AG20443 (cell line): ENCODE data around the gene DUT.

Experiments
- DNase-seq: peaks from one replicate; pipeline ENCODE4 v3.0.0; 2012; ENCODE audit warnings: low spot score, mixed read lengths

Gene DUT

DNA sequence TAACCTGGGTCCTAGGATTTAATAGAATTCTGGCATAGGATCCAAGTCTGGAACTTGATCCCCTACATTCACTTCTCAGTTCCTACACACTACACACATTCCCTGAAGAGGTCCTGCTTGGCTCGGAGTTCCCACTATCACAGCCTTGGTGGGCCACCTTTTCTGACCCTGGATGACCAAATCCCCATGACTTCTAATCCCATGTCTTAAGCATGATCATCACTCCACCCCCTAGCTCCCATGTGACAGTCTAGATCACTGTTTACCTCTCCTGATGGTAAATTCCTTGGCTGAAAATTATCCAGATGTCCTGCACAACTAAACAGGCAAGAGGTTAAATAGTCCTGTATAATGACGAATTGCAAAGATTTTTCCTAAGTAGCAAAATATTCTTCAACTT, 40.3 kb downstream of the DUT start:
- no peak for DNase-seq

GRCh38 chr15:48371961-48372360, 40.7 kb downstream of the DUT start:
- no peak for DNase-seq

DNA sequence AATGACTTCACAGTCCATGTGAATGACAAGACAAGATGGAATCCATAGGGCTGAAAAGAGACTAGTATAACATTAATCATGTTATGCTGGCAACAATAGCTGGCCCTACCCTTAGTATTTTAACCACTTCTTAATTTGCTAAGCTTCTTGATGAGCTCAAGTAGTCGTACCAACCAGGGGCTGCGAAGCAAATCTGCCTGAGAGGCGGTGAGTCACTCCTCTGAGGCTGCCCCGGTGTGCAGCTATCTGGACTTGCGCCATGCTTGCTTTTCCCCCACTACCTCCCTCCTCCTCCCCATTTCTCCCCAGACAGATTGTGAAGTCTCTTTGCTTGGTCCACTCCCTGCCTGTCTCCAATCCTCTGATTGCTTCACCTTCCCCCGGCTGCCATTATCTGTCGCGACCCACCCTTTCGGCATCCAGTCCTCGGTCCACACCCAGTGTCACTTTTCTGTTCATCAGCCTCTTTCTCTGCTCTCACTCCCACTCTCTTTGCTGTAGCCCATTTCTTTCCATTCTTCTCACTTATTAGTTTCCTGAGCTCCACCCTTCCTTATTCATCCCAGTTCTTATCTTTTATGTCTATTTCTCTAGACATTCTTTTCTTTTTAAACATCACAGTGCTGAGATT, 42.7 kb downstream of the DUT start:
- DNase-seq, result peak; percentile 85

DNA sequence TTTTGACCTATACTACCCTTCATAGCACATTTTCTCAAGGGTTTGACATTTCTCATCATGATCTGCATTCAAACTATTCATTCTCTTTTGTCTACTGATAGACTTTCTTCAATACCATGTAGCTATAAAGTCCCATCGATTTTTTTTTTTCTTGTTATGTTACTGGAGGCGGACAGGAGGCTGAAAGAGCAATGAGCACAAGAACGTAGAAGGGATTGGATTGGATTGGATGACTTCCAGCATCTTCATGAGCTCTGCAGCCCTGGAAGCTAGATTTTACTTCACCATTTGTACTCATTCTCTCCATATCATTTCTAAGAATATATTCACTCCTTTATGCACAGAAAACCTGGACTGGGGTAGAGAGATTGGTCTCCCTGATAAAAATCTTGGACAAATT, 43.2 kb downstream of the DUT start:
- no peak for DNase-seq

DNA sequence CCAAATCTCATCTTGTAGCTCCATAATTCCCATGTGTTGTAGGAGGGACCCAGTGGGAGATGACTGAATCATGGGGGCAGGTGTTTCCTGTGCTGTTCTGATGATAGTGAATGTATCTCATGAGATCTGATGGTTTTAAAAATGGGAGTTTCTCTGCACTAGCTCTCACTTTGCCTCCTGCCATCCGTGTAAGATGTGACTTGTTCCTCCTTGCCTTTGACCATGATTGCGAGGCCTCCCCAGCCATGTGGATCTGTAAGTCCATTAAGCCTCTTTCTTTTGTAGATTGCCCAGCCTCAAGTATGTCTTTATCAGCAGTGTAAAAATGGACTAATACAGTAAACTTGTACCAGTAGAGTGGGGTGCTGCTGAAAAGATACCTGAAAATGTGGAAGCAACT, 44.5 kb downstream of the DUT start:
- no peak for DNase-seq

GRCh38 chr15:48380198-48380597, 49.0 kb downstream of the DUT start:
- DNase-seq, result no peak

DNA sequence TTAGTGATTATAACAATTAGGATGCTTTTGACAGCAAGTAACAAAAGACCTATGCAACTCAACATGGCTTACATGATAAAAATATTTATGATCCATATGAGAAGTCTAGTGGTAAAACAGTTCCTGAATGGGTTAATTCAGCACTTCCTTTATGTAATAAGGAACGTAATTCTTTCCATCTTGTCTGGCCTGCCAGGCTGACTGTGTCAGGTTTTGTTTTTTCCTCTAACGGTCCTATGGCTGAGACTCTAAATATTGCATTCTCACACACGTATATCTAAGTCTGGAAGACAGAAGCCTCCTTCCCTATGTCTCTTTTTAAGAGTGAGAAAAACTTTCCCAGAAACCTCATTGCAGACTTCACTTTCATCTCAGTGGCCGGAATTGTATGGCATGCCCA, 50.6 kb downstream of the DUT start:
- no peak for DNase-seq

GRCh38 chr15:48383031-48383430, 51.8 kb downstream of the DUT start:
- DNase-seq, result no peak

DNA sequence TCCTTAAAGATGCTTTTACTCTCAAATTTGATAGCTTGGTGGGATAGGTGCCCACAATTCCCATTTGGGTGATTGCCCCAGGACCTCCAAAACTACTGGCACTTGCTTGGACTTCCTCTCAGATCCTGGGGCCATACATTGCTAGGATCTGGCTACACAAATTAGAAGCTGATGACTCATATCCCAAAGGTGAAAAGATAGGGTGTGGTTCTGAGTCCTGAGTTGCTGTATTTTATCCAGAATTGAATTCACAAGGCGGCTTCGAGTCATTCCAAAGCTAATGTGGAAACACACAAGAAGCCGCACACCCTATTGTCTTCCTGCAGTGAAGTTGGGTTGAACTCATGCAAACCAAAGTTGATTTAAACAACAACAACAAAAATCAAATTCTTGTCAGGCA, 53.4 kb downstream of the DUT start:
- DNase-seq, result no peak

GRCh38 chr15:48385031-48385830, 54.0 kb downstream of the DUT start:
- peak; percentile 91 for DNase-seq

DNA sequence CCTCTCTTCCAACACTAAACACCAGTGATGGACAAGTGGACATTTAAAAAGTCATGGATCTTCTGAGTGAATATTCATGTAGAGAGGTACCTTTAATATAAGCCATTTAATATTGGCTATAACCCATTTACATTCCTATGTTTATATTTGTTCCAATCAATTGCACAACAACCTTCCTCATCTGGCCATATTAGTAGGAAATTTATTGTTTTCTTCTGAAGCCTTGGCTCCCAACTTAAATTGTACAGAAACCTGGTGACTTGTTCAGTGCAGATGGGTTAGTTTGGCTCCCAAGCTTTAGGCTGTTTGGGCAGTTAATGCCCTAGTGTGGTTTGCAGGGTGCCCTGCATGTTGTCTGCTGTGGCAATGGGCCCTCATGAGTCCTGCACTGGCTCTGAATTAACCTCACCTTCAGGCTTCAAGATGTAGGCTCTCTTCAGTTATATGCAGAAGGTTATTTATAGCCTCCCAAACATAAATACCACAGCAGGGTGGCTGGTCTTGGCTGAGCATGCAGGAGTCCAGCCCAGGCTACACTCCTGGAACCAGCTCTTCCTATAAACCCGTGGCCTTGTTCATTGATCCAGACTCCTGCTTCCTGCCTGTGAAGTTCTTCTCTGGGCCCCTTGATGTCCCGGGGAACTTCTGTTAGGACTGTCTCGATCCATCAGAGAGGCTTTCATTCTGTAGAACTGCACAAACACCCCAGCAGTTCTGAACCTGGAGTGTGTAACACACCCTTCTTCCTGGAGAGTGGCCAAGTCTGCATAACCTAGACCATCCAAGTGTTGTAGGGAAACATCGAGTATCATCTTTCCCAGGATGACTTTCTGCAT, 57.0 kb downstream of the DUT start:
- DNase-seq, result no peak

DNA sequence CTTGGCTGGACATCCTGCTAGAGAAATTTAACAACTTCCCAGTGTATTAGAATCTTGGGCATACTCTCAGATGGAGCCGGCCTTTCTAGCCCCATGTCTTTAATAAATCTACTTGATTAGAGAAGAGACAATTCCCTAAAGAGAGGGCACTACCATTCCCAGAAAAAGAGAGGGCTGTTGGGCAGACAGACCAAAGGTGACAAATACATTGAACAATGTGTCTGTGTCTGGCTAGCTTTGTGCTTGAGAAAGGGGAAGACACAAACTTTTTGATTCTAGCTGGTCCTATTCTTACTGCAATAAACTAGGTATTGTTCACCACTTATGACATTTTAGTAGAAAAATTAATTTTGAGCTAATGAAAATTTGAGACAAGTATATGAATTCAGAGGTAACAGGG, 57.7 kb downstream of the DUT start:
- DNase-seq, result no peak

DNA sequence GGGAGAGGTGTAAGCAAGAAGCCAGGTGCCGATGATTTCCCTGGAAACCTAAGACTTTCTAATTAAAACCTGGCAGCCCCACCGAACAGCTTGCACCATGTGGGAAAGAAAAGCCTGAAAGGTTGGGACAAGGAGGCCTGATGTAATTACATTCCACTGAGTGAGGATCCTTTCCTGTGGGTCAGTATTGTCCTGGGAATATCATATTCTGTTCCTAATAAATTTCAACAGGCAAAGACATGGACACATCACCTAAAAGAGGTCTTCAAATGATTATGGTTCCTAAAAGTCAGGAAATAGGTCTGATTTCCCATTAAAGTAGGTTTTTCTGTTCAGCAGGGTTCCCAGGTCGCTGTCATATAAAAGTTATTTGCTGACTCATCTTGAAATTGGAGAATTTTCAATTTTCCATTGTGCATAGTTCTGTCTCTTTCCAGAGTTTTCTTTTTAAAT, 58.5 kb downstream of the DUT start:
- peak; percentile 38 for DNase-seq

- DNase-seq, result no peak
These were observed 60.7 kb downstream of the DUT start for GRCh38 chr15:48391950-48392349.

DNA sequence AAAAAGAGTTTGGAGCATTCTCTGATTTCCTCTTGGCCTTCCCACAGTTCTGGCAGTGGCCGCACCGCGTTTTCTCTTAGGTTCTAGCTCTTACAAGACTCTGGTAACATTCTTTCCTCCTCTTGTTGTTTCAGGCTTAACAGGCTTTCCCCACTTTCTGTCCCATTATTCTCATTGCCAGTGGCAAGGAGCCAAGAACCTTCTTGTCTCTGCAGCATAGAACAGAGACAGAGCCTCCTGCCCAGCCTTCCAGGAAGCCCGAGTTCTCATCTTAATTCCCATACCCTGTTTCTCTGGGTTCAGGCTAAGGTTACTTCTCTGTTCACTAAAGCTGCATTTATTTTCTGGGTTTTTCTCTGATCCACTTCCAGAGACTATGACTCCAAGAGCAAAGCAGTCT, 61.1 kb downstream of the DUT start:
- no peak for DNase-seq
